ENCODE results near the gene KLF17. TPM values are rescaled to one million over a fixed set of nuclear protein-coding genes. Genes with fewer than 3 reads are reported as not detected.

The KLF17 gene
- polyA plus RNA-seq, 1 donor (not counting 4 experiments of a cell fraction or from before 2014, with no cell fraction given) = not detected

- TF ChIP-seq EZH2 (IDR thresholded peaks at IDR 0.05; ENCODE audit: low read length) = no peak
- no peak for TF ChIP-seq CTCF (optimal IDR thresholded peaks at IDR 0.05 in 1 of 3, IDR thresholded peaks at IDR 0.05 in 1 of 3, conservative IDR thresholded peaks at IDR 0.05 in 1 of 3; ENCODE audit: extremely low read depth in 1 of 3, insufficient read depth in 2 of 3, low read length in 3 of 3)
- no peaks in the 10 kb centered on the region for H4K20me1 ChIP-seq (ENCODE audit: control insufficient read depth, extremely low read depth, insufficient read depth, low read length)
- no peak overlapping the region for H3K4me3 ChIP-seq (ENCODE audit: control insufficient read depth in 2 of 3, extremely low read depth in 1 of 3, insufficient read depth in 2 of 3, low read depth in 1 of 3, low read length in 3 of 3)
- DNase-seq (ENCODE audit: low read depth, low spot score) (no peak), FAIRE-seq (no peak)
- dilution Hi-C loops (cut with MboI; ENCODE audit: extremely low pct_ligation_motif_present, low sequenced_read_pairs) = no loop called here
- H2AFZ ChIP-seq (ENCODE audit: control insufficient read depth, low read length) = no peak overlapping the region
- H3K27ac ChIP-seq (ENCODE audit: control insufficient read depth, insufficient read depth, low read length) = no peak overlapping the region
- H3K9ac ChIP-seq (ENCODE audit: control insufficient read depth, extremely low read depth, insufficient read depth, low read length) = no peak overlapping the region
- H3K79me2 ChIP-seq (ENCODE audit: control insufficient read depth, insufficient read depth, low read length) = no peaks in the 10 kb centered on the region
- no peaks in the 10 kb centered on the region for H3K9me1 ChIP-seq (ENCODE audit: control insufficient read depth, extremely low read depth, insufficient read depth, low read length)
- no peak overlapping the region for H3K4me2 ChIP-seq (ENCODE audit: control insufficient read depth, extremely low read depth, insufficient read depth, low read depth, low read length)
- no peaks in the 10 kb centered on the region for H3K4me1 ChIP-seq (ENCODE audit: control insufficient read depth, extremely low read depth, insufficient read depth, low read length)
- no peaks in the 10 kb centered on the region for H3K36me3 ChIP-seq (ENCODE audit: control insufficient read depth in 2 of 2, extremely low read depth in 1 of 2, insufficient read depth in 2 of 2, low read length in 2 of 2)
- H3K9me3 ChIP-seq (ENCODE audit: control insufficient read depth, low read depth, low read length) = no peaks in the 10 kb centered on the region
- H3K27me3 ChIP-seq (ENCODE audit: control insufficient read depth, extremely low read depth, insufficient read depth, low read length) = peaks cover 4% of the 10 kb centered on the region
Measured at GRCh38 chr1:44134071-44134920, 15.7 kb downstream of the KLF17 start.

- no peak overlapping the region for H3K9ac ChIP-seq (ENCODE audit: control insufficient read depth, extremely low read depth, insufficient read depth, low read length)
- no peak overlapping the region for H3K4me2 ChIP-seq (ENCODE audit: control insufficient read depth, extremely low read depth, insufficient read depth, low read depth, low read length)
- H3K4me1 ChIP-seq (ENCODE audit: control insufficient read depth, extremely low read depth, insufficient read depth, low read length) = no peaks in the 10 kb centered on the region
- H4K20me1 ChIP-seq (ENCODE audit: control insufficient read depth, extremely low read depth, insufficient read depth, low read length) = no peaks in the 10 kb centered on the region
- no peaks in the 10 kb centered on the region for H3K9me3 ChIP-seq (ENCODE audit: control insufficient read depth, low read depth, low read length)
- no peaks in the 10 kb centered on the region for H3K9me1 ChIP-seq (ENCODE audit: control insufficient read depth, extremely low read depth, insufficient read depth, low read length)
- H2AFZ ChIP-seq (ENCODE audit: control insufficient read depth, low read length) = no peak overlapping the region
- TF ChIP-seq EZH2 (IDR thresholded peaks at IDR 0.05; ENCODE audit: low read length) = no peak
- no peak for TF ChIP-seq CTCF (optimal IDR thresholded peaks at IDR 0.05 in 1 of 3, IDR thresholded peaks at IDR 0.05 in 1 of 3, conservative IDR thresholded peaks at IDR 0.05 in 1 of 3; ENCODE audit: extremely low read depth in 1 of 3, insufficient read depth in 2 of 3, low read length in 3 of 3)
- H3K27me3 ChIP-seq (ENCODE audit: control insufficient read depth, extremely low read depth, insufficient read depth, low read length) = peaks cover 4% of the 10 kb centered on the region
- FAIRE-seq = no peak
- H3K4me3 ChIP-seq (ENCODE audit: control insufficient read depth in 2 of 3, extremely low read depth in 1 of 3, insufficient read depth in 2 of 3, low read depth in 1 of 3, low read length in 3 of 3) = no peak overlapping the region
- H3K36me3 ChIP-seq (ENCODE audit: control insufficient read depth in 2 of 2, extremely low read depth in 1 of 2, insufficient read depth in 2 of 2, low read length in 2 of 2) = no peaks in the 10 kb centered on the region
- dilution Hi-C loops (cut with MboI; ENCODE audit: extremely low pct_ligation_motif_present, low sequenced_read_pairs) = no loop called here
- H3K27ac ChIP-seq (ENCODE audit: control insufficient read depth, insufficient read depth, low read length) = no peak overlapping the region
- H3K79me2 ChIP-seq (ENCODE audit: control insufficient read depth, insufficient read depth, low read length) = no peaks in the 10 kb centered on the region
- DNase-seq (ENCODE audit: low read depth, low spot score) = no peak
Measured at GRCh38 chr1:44135886-44136285, 17.3 kb downstream of the KLF17 start.
